Muscle layer of colon (tissue), 2 donors: ENCODE data around the gene CLEC3A.

Experiments used
- H3K27ac ChIP-seq: one replicate; pipeline ENCODE4 v1.7.0; 2013; ENCODE audit warnings: low read depth, mild to moderate bottlenecking, low read length, moderate library complexity
- H3K27me3 ChIP-seq, 2 donors: one replicate each; pipeline ENCODE4 v1.7.0; 2013; ENCODE audit warnings: low read length in 2 of 2, mild to moderate bottlenecking in 2 of 2; ENCODE audit not compliant: insufficient read depth in 2 of 2, control insufficient read depth in 1 of 2
- H3K36me3 ChIP-seq: one replicate; pipeline ENCODE4 v1.7.0; 2013; ENCODE audit warnings: mild to moderate bottlenecking, low read length; ENCODE audit not compliant: insufficient read depth
- H3K4me1 ChIP-seq: one replicate; pipeline ENCODE4 v1.7.0; 2013; ENCODE audit warnings: mild to moderate bottlenecking, low read length; ENCODE audit not compliant: insufficient read depth
- H3K4me3 ChIP-seq, 2 donors: one replicate each; pipeline ENCODE4 v1.7.0; 2013; ENCODE audit warnings: low read length in 2 of 2, low read depth in 1 of 2, mild to moderate bottlenecking in 1 of 2, moderate library complexity in 1 of 2
- H3K9ac ChIP-seq: one replicate; pipeline ENCODE4 v1.7.0; 2013; ENCODE audit warnings: low read length
- H3K9me3 ChIP-seq: one replicate; pipeline ENCODE4 v1.7.0; 2013; ENCODE audit warnings: mild to moderate bottlenecking, low read length
- donor health status: abdominal sarcoma.
- donor health status: Adenocarcinoma of cecum.

CLEC3A gene

GRCh38 chr16:77995843-77996455, 26.4 kb upstream of the CLEC3A start:
- no peaks in the 10 kb centered on the region for H3K36me3 ChIP-seq
- peaks cover 10% of the 10 kb centered on the region for H3K9me3 ChIP-seq
- H3K27me3 ChIP-seq: no peaks in the 10 kb centered on the region
- no peak overlapping the region for H3K9ac ChIP-seq
- H3K27ac ChIP-seq: no peak overlapping the region
- H3K4me3 ChIP-seq: no peak overlapping the region
- peaks cover 16% of the 10 kb centered on the region for H3K4me1 ChIP-seq

DNA sequence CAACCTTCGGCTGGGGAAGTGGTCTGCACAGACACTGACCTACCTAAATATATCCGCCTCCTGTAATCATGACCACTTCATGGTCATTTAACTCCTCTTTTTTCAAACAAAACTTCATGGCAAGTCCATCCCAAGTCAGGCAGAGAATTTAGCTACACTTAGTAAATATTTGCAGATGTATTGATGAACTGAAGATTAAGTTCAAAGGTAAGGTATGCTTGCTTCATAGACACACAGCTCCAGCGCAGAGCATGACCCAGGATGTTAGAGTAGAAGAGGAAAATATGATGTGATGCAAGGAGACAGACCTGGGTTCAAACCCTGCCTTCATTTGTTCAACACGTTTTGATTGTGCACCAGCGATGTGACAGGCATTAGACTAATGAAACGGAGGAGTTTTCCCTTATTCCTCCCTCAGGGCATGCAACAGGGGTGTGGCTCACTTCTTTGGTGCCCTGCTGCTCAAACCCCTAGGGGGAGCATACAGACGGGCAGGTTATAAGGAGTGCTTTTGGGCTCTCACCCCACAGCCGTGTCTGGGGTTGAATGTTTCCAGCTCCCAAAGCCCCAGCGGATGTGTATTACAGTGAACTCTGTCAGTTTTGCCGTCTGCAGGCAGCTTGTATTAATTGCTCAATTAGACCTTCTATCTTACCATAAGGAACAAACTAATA, 23.9 kb upstream of the CLEC3A start:
- peaks cover 7% of the 10 kb centered on the region for H3K4me1 ChIP-seq

DNA sequence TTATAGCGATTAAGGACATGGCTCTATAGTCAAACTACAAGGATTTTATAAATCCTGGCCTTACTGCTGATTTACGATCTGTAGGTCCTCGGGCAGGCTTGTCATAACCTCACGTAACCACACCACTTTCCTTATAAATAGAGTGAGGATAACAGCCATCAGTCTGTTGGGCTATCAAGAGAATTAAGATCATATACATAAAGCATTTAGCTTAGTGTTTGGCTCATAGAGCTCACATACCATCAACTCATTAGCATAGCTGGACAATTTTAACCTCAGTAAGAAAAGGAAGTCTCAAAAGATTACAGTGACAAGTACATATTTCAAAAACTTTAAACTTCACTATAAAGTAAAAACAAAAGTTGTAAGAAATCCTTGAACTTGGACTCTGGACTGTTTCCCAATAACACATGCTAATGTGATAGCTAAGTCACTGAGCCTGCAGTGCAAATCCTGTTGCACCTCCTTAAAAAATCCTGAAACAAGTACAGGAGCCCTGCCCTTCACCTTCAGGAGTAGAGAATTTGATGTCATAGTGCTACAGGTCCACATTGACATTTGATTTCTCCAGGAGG, 20.8 kb upstream of the CLEC3A start:
- H3K36me3 ChIP-seq: no peaks in the 10 kb centered on the region
- H3K4me1 ChIP-seq: peaks cover 4% of the 10 kb centered on the region
- no peak overlapping the region for H3K27ac ChIP-seq
- no peak overlapping the region for H3K4me3 ChIP-seq
- H3K27me3 ChIP-seq: no peaks in the 10 kb centered on the region
- H3K9ac ChIP-seq: no peak overlapping the region
- H3K9me3 ChIP-seq: no peaks in the 10 kb centered on the region

More for the DNA sequence above, 23.9 kb upstream of the CLEC3A start:
- Histone ChIP-seq H3K27ac (no peak overlapping the region), H3K4me3 (no peak overlapping the region), H3K9me3 (peaks cover 10% of the 10 kb centered on the region), H3K27me3 (no peaks in the 10 kb centered on the region), H3K9ac (no peak overlapping the region), H3K36me3 (no peaks in the 10 kb centered on the region)

DNA sequence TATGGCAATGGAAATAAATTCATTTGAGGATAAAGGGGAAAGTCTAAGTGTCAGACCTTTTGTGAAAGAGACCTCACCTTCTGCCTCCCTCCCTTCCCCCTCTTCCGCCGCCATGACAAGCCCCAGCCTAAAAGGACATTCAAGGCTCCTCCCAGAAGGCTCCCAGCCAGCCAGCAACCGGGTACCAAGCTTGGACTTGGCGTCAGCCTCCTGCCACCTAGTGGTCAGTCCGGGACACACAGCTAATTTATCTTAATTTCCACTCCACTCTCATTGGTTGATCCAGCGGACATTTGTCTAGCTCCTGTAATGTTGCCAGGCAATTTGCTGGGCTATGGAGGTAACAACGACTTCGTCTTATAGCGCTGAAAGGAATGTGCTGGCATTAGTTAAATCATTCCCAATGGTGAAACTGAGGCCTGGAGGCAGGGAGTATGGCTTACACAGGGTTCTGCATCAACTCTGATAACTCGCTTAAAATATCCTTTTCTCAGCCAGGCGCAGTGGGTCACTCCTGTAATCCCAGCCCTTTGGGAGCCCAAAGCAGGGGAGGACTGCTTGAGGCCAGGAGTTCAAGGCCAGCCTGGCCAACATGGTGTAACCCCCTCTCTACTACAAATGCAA, 19.3 kb upstream of the CLEC3A start:
- Histone ChIP-seq H3K9me3 (no peaks in the 10 kb centered on the region), H3K27me3 (no peaks in the 10 kb centered on the region), H3K27ac (no peak overlapping the region), H3K4me1 (peaks cover 4% of the 10 kb centered on the region), H3K4me3 (no peak overlapping the region), H3K36me3 (no peaks in the 10 kb centered on the region), H3K9ac (no peak overlapping the region)

- Histone ChIP-seq H3K27ac (no peak overlapping the region), H3K9me3 (no peaks in the 10 kb centered on the region), H3K4me3 (no peak overlapping the region)
Observed at GRCh38 chr16:78004517-78004916, 17.8 kb upstream of the CLEC3A start.

DNA sequence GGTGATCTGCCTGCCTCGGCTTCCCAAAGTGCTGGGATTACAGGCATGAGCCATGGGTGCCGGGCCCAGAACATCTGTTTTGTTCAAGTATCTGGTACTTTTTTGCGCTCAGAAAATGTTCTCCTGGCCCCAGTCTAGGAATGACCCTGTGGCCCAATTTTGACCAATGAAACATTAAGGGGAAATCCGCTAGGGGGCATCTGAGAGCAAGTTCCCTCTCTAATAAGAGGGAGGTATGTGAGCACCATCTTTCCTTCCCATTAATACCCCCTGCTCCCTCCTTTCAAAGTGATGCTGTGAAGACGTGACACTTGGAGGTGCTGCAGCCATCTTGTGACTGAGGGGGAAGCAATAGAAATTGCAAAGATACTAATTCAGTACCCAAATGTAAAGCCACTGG, 16.5 kb upstream of the CLEC3A start:
- Histone ChIP-seq H3K27me3 (no peaks in the 10 kb centered on the region), H3K4me3 (no peak overlapping the region), H3K9me3 (no peaks in the 10 kb centered on the region), H3K9ac (no peak overlapping the region), H3K4me1 (peaks cover 4% of the 10 kb centered on the region), H3K36me3 (no peaks in the 10 kb centered on the region), H3K27ac (no peak overlapping the region)

More at GRCh38 chr16:78004517-78004916, 17.8 kb upstream of the CLEC3A start:
- H3K36me3 ChIP-seq: no peaks in the 10 kb centered on the region
- peaks cover 4% of the 10 kb centered on the region for H3K4me1 ChIP-seq
- H3K9ac ChIP-seq: no peak overlapping the region
- no peaks in the 10 kb centered on the region for H3K27me3 ChIP-seq

DNA sequence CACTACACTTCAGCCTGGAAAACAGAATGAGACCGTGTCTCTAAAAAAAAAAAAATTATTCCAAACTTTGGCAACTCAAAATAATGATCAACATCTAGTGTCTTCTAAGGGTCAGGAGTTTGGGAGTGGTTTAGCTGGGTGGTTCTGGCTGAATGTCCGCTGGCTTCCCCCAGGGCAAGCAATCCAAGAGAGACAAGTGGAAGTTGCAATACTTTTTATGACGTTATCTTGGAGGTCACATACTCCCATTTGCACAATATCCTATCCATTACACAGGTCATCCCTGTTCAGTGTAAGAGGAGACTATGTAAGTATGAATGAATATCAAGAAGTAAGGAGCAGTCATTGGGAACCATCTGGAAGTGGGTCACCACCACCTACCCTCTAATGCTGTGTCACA, 15.2 kb upstream of the CLEC3A start:
- no peak overlapping the region for H3K27ac ChIP-seq
- H3K27me3 ChIP-seq: no peaks in the 10 kb centered on the region
- H3K4me3 ChIP-seq: no peak overlapping the region
- no peaks in the 10 kb centered on the region for H3K9me3 ChIP-seq
- H3K36me3 ChIP-seq: no peaks in the 10 kb centered on the region
- peaks cover 4% of the 10 kb centered on the region for H3K4me1 ChIP-seq
- H3K9ac ChIP-seq: no peak overlapping the region

GRCh38 chr16:78024159-78024558, 1.8 kb downstream of the CLEC3A start:
- no peak overlapping the region for H3K9ac ChIP-seq
- H3K4me3 ChIP-seq: no peak overlapping the region
- H3K9me3 ChIP-seq: no peaks in the 10 kb centered on the region
- H3K4me1 ChIP-seq: no peaks in the 10 kb centered on the region
- H3K36me3 ChIP-seq: no peaks in the 10 kb centered on the region
- H3K27ac ChIP-seq: no peak overlapping the region
- no peaks in the 10 kb centered on the region for H3K27me3 ChIP-seq

GRCh38 chr16:78025631-78026030, 3.3 kb downstream of the CLEC3A start:
- no peaks in the 10 kb centered on the region for H3K4me1 ChIP-seq
- H3K9ac ChIP-seq: no peak overlapping the region
- no peaks in the 10 kb centered on the region for H3K27me3 ChIP-seq
- H3K36me3 ChIP-seq: no peaks in the 10 kb centered on the region
- no peaks in the 10 kb centered on the region for H3K9me3 ChIP-seq
- no peak overlapping the region for H3K4me3 ChIP-seq
- H3K27ac ChIP-seq: no peak overlapping the region

- Histone ChIP-seq H3K9ac (no peak overlapping the region), H3K4me1 (no peaks in the 10 kb centered on the region), H3K27ac (no peak overlapping the region), H3K36me3 (no peaks in the 10 kb centered on the region), H3K9me3 (no peaks in the 10 kb centered on the region), H3K4me3 (no peak overlapping the region), H3K27me3 (no peaks in the 10 kb centered on the region)
Observed at GRCh38 chr16:78028018-78028417, 5.7 kb downstream of the CLEC3A start.

DNA sequence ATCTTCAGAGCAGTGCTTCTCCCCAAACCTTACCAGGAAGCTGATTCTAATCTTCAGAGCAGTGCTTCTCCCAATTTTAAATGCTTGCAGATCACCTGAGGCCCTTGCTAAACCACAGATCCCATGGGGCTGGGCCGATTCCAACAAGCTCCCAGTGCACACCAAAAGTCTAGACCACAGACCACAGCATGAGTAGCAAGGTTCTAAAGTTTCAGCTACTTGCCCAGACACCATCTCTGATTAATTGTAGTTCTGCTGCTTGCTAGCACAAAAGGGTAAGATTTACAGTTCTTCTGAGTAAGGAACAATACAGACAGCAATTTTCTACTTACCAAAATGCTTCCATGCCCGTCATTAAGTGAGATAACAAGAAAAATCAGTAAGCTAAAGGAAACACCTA, 12.2 kb downstream of the CLEC3A start:
- H3K4me1 ChIP-seq: no peaks in the 10 kb centered on the region
- no peaks in the 10 kb centered on the region for H3K9me3 ChIP-seq
- no peaks in the 10 kb centered on the region for H3K36me3 ChIP-seq
- H3K27me3 ChIP-seq: no peaks in the 10 kb centered on the region
- H3K27ac ChIP-seq: no peak overlapping the region
- H3K4me3 ChIP-seq: no peak overlapping the region
- no peak overlapping the region for H3K9ac ChIP-seq
